CD14-positive monocyte (primary cell): ENCODE data around the gene GAN. TPM values are rescaled to one million over a fixed set of nuclear protein-coding genes. Genes with fewer than 3 reads are reported as not detected.
A peak's percentile ranks its signal among the peaks of the same experiment; 100 is the strongest.

Experiments used
- DNase-seq, 3 donors: peaks; one replicate each; pipeline ENCODE4 v3.0.0-alpha.2; 2011 to 2022
- H2AFZ ChIP-seq: 2 replicates; pipeline ENCODE4 v1.6.0; 2012; ENCODE audit warnings: mild to moderate bottlenecking, low read depth, low read length, inconsistent platforms; ENCODE audit not compliant: insufficient read depth, poor library complexity, severe bottlenecking
- H3K27ac ChIP-seq, 2 donors: 1 replicate in 1 of 2; 2 replicates in 1 of 2; pipeline ENCODE4 v1.5.1; 2012 to 2013; ENCODE audit warnings: low read length in 2 of 2, control low read depth in 1 of 2, inconsistent platforms in 1 of 2, low read depth in 1 of 2, mild to moderate bottlenecking in 1 of 2
- H3K27me3 ChIP-seq, 2 donors: one replicate each; pipeline versions ENCODE4 v1.6.0 to v1.6.1; 2011 to 2013; ENCODE audit warnings: low read length in 2 of 2; ENCODE audit not compliant: control insufficient read depth in 2 of 2, insufficient read depth in 2 of 2
- H3K36me3 ChIP-seq, 2 donors: replicated peaks in 1 of 2; 1 replicate in 1 of 2; 2 replicates in 1 of 2; pipeline versions ENCODE4 v1.5.1 to v1.6.1; 2012 to 2013; ENCODE audit warnings: low read length in 2 of 2, control low read depth in 1 of 2, inconsistent platforms in 1 of 2, mild to moderate bottlenecking in 1 of 2; ENCODE audit not compliant: insufficient read depth in 2 of 2, control insufficient read depth in 1 of 2
- H3K4me1 ChIP-seq, 2 donors: 1 replicate in 1 of 2; 2 replicates in 1 of 2; pipeline versions ENCODE4 v1.5.1 to v1.6.1; 2012 to 2013; ENCODE audit warnings: low read length in 2 of 2, control low read depth in 1 of 2, inconsistent platforms in 1 of 2, mild to moderate bottlenecking in 1 of 2, moderate library complexity in 1 of 2; ENCODE audit not compliant: insufficient read depth in 2 of 2, control insufficient read depth in 1 of 2
- H3K4me2 ChIP-seq: replicated peaks from 2 replicates; pipeline ENCODE3; 2012; ENCODE audit warnings: low read length, moderate library complexity, mild to moderate bottlenecking; ENCODE audit not compliant: poor library complexity, severe bottlenecking; ENCODE audit errors: extremely low read depth
- H3K4me3 ChIP-seq, 3 experiments: fragments of 200-600 bp in 1 of 3; sonication (generic) in 1 of 3; replicated peaks in 1 of 3; 1 replicate in 2 of 3; 2 replicates in 1 of 3; pipeline ENCODE4 v1.5.1; 2011 to 2013; ENCODE audit warnings: low read length in 3 of 3, mild to moderate bottlenecking in 3 of 3, control low read depth in 2 of 3, low read depth in 2 of 3, inconsistent platforms in 1 of 3, moderate library complexity in 1 of 3
- H3K79me2 ChIP-seq: 2 replicates; pipeline ENCODE4 v1.6.0; 2012; ENCODE audit warnings: mild to moderate bottlenecking, control low read depth, inconsistent platforms, low read length, moderate library complexity; ENCODE audit not compliant: insufficient read depth
- H3K9ac ChIP-seq: 2 replicates; pipeline ENCODE4 v1.6.0; 2017; ENCODE audit warnings: low read length, mild to moderate bottlenecking; ENCODE audit not compliant: insufficient read depth, poor library complexity, severe bottlenecking
- H3K9me3 ChIP-seq, 2 donors: replicated peaks in 1 of 2; 1 replicate in 1 of 2; 2 replicates in 1 of 2; pipeline versions ENCODE4 v1.5.1 to v1.6.1; 2012 to 2013; ENCODE audit warnings: low read length in 2 of 2, control low read depth in 1 of 2; ENCODE audit not compliant: control insufficient read depth in 1 of 2, insufficient read depth in 1 of 2
- H4K20me1 ChIP-seq: 2 replicates; pipeline ENCODE4 v1.6.0; 2012; ENCODE audit warnings: mild to moderate bottlenecking, low read length, control low read depth, moderate library complexity; ENCODE audit not compliant: insufficient read depth
- H3K27ac Mint-ChIP-seq, 7 donors: one replicate each; pipeline ENCODE4 v1.8.0; 2020; ENCODE audit warnings: mild to moderate bottlenecking in 7 of 7, mixed read lengths in 7 of 7, moderate library complexity in 6 of 7, inconsistent platforms in 2 of 7
- H3K27me3 Mint-ChIP-seq, 3 donors: one replicate each; pipeline ENCODE4 v1.8.0; 2021 to 2022; ENCODE audit warnings: low read depth in 3 of 3, mild to moderate bottlenecking in 3 of 3, mixed read lengths in 3 of 3, moderate library complexity in 3 of 3, inconsistent platforms in 1 of 3
- H3K36me3 Mint-ChIP-seq, 2 donors: one replicate each; pipeline ENCODE4 v1.8.0; 2020; ENCODE audit warnings: mixed read lengths in 2 of 2, inconsistent platforms in 1 of 2, mild to moderate bottlenecking in 1 of 2
- H3K4me1 Mint-ChIP-seq: one replicate; pipeline ENCODE4 v1.8.0; 2020; ENCODE audit warnings: mild to moderate bottlenecking, mixed read lengths
- H3K4me3 Mint-ChIP-seq, 2 donors: one replicate each; pipeline ENCODE4 v1.8.0; 2020; ENCODE audit warnings: mild to moderate bottlenecking in 2 of 2, mixed read lengths in 2 of 2, moderate library complexity in 1 of 2
- H3K9me3 Mint-ChIP-seq, 7 donors: one replicate each; pipeline ENCODE4 v1.8.0; 2020 to 2022; ENCODE audit warnings: mixed read lengths in 7 of 7, mild to moderate bottlenecking in 6 of 7, moderate library complexity in 6 of 7, inconsistent platforms in 2 of 7
- WGBS: methylation state at CpG from one replicate; pipeline ENCODE4 v1.1.5; 2013; ENCODE audit warnings: missing lambda C conversion rate; ENCODE audit not compliant: insufficient coverage; 5-methylcytosine and 5-hydroxymethylcytosine counted together
- intact Hi-C, 2 donors: fragments of 100-400 bp; cut with micrococcal nuclease; formaldehyde crosslinking; loops; one replicate each; pipeline versions ENCODE4 v1.15.0 to v1.15.1; 2023
- polyA minus RNA-seq: library from RNA; depleted of rRNA, polyadenylated mRNA; stranded (reverse); fragments of >200 nt; gene quantifications from 2 replicates; pipeline ENCODE4 v1.2.3, GENCODE V29; 2012
- polyA plus RNA-seq, 3 donors: library from polyadenylated mRNA; depleted of rRNA in 1 of 3; unstranded in 2 of 3; stranded (reverse) in 1 of 3; fragments of 300-500 nt in 2 of 3; fragments of >200 nt in 1 of 3; fragmentation: Illumina TruSeq in 2 of 3; gene quantifications; 1 replicate in 2 of 3; 2 replicates in 1 of 3; pipeline ENCODE4 v1.2.3, GENCODE V29; 2012 to 2021
- total RNA-seq, 12 experiments: library from RNA in 1 of 12; stranded (reverse) in 1 of 12; fragments of 120-200 nt in 1 of 12; gene quantifications; one replicate each; pipeline ENCODE4 v1.2.4 and lab custom pipeline; 2013 to 2026; ENCODE audit warnings: mixed read lengths in 6 of 12, inconsistent platforms in 1 of 12
- TF ChIP-seq, protein P1 (sequence below): fragments of 200-600 bp; IDR thresholded peaks from one replicate; pipeline ENCODE4 v1.8.0; 2022; ENCODE audit warnings: antibody characterized with exemption, mild to moderate bottlenecking

GAN gene, protein sequence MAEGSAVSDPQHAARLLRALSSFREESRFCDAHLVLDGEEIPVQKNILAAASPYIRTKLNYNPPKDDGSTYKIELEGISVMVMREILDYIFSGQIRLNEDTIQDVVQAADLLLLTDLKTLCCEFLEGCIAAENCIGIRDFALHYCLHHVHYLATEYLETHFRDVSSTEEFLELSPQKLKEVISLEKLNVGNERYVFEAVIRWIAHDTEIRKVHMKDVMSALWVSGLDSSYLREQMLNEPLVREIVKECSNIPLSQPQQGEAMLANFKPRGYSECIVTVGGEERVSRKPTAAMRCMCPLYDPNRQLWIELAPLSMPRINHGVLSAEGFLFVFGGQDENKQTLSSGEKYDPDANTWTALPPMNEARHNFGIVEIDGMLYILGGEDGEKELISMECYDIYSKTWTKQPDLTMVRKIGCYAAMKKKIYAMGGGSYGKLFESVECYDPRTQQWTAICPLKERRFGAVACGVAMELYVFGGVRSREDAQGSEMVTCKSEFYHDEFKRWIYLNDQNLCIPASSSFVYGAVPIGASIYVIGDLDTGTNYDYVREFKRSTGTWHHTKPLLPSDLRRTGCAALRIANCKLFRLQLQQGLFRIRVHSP
- total RNA-seq (2013): 2.6 TPM
- 1 to 10 TPM in 2 of 3 donors, under 1 TPM in 1; 0.89 to 1.2 (median 1.0) TPM for polyA plus RNA-seq
- polyA minus RNA-seq: 1.2 and 2.6 TPM in 2 replicates
- total RNA-seq (lab: John Stamatoyannopoulos, UW): 11.5 to 41.5 (median 32.1) reads per million in 11 experiments

DNA sequence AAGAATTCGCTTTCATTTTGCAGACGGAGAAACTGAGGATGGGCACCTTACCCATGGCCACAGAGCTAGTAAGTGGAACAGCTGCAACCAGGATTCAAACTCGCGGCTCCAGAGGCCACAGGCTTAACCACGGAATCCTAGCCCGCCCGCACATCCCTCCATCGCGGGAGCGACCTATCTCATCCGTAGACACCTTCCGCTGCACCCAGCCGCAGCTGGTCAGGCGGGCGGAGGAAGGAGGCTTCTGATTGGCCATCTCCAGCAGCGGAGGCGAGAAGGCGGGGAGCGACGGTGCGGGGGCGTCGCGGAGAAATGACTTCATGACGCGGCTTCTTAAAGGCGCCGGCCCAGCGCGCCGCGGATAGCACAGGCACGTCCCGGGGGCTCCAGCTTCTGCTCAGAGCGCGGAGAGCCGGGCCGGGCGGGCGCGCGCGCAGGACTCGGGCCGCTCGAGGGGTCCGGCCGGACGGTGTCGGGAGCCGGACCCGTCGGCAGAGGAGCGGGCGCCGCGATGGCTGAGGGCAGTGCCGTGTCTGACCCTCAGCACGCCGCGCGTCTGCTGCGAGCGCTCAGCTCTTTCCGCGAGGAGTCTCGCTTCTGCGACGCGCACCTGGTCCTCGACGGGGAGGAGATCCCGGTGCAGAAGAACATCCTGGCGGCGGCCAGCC lies at the start of gene GAN:
Gene GAN, plus strand, starts transcription at position 360 of the 668 bp plus-strand sequence. Its CDS starts 152 bp downstream, at position 512.
- peaks cover 30% of the 10 kb centered on the region for H3K4me1 Mint-ChIP-seq
- H3K36me3 Mint-ChIP-seq: peaks cover 2 to 5% of the 10 kb centered on the region in 2 donors
- Histone ChIP-seq H3K79me2 (peaks cover 42% of the 10 kb centered on the region), H2AFZ (peak within 1 kb of the TSS; percentile 93), H3K27ac (peak within 1 kb of the TSS in 1 of 2 donors; percentile 85), H3K4me1 (peaks cover 15 to 24% of the 10 kb centered on the region in 2 donors), H3K9ac (peak within 1 kb of the TSS; percentile 83), H3K36me3 (no peaks in the 10 kb centered on the region), H4K20me1 (peaks cover 4% of the 10 kb centered on the region), H3K9me3 (no peaks in the 10 kb centered on the region), H3K4me2 (peak within 1 kb of the TSS; percentile 91), H3K27me3 (peaks cover 0 to 3% of the 10 kb centered on the region in 2 donors), H3K4me3 (peak within 1 kb of the TSS; percentile 74 to 92 (median 76))
- peak; percentile 91 to 93 (median 93) for DNase-seq
- H3K9me3 Mint-ChIP-seq: no peaks in the 10 kb centered on the region
- intact Hi-C loops: loop anchor here in 1 of 2 donors (10.0 kb wide), 2 partner anchors 220 to 310 kb away; partner anchors contain the start of genes CENPN, CMC2 and GCSH
- TF ChIP-seq, protein P1, sequence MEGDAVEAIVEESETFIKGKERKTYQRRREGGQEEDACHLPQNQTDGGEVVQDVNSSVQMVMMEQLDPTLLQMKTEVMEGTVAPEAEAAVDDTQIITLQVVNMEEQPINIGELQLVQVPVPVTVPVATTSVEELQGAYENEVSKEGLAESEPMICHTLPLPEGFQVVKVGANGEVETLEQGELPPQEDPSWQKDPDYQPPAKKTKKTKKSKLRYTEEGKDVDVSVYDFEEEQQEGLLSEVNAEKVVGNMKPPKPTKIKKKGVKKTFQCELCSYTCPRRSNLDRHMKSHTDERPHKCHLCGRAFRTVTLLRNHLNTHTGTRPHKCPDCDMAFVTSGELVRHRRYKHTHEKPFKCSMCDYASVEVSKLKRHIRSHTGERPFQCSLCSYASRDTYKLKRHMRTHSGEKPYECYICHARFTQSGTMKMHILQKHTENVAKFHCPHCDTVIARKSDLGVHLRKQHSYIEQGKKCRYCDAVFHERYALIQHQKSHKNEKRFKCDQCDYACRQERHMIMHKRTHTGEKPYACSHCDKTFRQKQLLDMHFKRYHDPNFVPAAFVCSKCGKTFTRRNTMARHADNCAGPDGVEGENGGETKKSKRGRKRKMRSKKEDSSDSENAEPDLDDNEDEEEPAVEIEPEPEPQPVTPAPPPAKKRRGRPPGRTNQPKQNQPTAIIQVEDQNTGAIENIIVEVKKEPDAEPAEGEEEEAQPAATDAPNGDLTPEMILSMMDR: no peak
- H3K27ac Mint-ChIP-seq: peak within 1 kb of the TSS; percentile 60 to 94 (median 89)
- H3K4me3 Mint-ChIP-seq: peak within 1 kb of the TSS; percentile 95 to 97
- WGBS: under 1% methylated on average over 75 of the region's 75 CpGs
- peaks cover 0 to 7% (median 5%) of the 10 kb centered on the region in 3 donors for H3K27me3 Mint-ChIP-seq

DNA sequence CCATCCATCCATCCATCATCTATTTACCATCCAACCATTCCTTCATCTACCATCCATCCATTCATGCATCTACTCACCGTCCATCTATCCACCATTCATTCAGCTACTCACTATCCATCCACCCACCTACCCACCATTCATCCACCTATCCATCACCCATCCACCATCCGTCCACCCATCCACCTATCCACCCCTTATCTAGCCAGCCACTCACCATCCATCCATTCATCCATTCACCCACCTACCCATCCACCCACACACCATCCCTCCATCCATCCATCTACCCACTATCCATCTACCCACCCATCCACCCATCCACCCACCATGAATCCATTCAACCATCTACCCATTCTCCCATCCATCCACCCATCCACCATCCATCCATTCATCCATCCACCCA lies 49.7 kb upstream of the GAN start:
- Histone ChIP-seq H3K9ac (no peak overlapping the region), H3K36me3 (no peaks in the 10 kb centered on the region), H2AFZ (no peak overlapping the region), H3K4me1 (no peaks in the 10 kb centered on the region), H3K27me3 (no peaks in the 10 kb centered on the region), H3K4me2 (no peak overlapping the region), H4K20me1 (no peaks in the 10 kb centered on the region), H3K27ac (no peak overlapping the region), H3K79me2 (no peaks in the 10 kb centered on the region), H3K4me3 (no peak overlapping the region), H3K9me3 (no peaks in the 10 kb centered on the region)
- Mint-ChIP-seq H3K27ac (no peak overlapping the region), H3K4me1 (peaks cover 3% of the 10 kb centered on the region), H3K9me3 (peaks cover 0 to 6% (median 3%) of the 10 kb centered on the region in 7 donors), H3K27me3 (peaks cover 5 to 6% (median 5%) of the 10 kb centered on the region in 3 donors), H3K4me3 (no peak overlapping the region), H3K36me3 (no peaks in the 10 kb centered on the region)
- intact Hi-C loops: no loop called here
- WGBS: 100% methylated on average over 2 of the region's 2 CpGs
- no peak for DNase-seq
- TF ChIP-seq, protein P1: no peak
